A549 (cell line): Measurements from ENCODE around the gene TWIST2.

Experiments
- CBX2 ChIP-seq: fragments of 200-600 bp; sonication (generic); IDR thresholded peaks from 2 replicates; pipeline ENCODE4 v1.6.1; 2016; ENCODE audit warnings: low read depth, mild to moderate bottlenecking, borderline replicate concordance
- CEBPB ChIP-seq, 2 experiments: fragments of >200 bp in 1 of 2; sonication (Bioruptor Twin) in 1 of 2; formaldehyde crosslinking in 1 of 2; IDR thresholded peaks; 2 replicates each; pipeline ENCODE4 v1.6.1; 2012 to 2016
- EP300 ChIP-seq, 2 experiments: fragments of >200 bp; sonication (Bioruptor Twin); formaldehyde crosslinking; IDR thresholded peaks; 2 replicates in 1 of 2; 3 replicates in 1 of 2; pipeline ENCODE4 v1.6.1; 2016 to 2017
- HOXA7 ChIP-seq: fragments of 250-450 bp; sonication (Bioruptor Pico); IDR thresholded peaks from 2 replicates; pipeline ENCODE4 v1.5.0; 2020; ENCODE audit warnings: mild to moderate bottlenecking, moderate library complexity
- JUN ChIP-seq, 2 experiments: fragments of >200 bp; sonication (Bioruptor Twin); formaldehyde crosslinking; IDR thresholded peaks; 2 replicates in 1 of 2; 3 replicates in 1 of 2; pipeline ENCODE4 v1.6.1; 2016 to 2017
- NFE2L2 ChIP-seq: fragments of 150-350 bp; conservative IDR thresholded peaks from 2 replicates; pipeline ENCODE4 v1.6.1; 2014; ENCODE audit warnings: low read length
- POLR2A ChIP-seq: IDR thresholded peaks from 2 replicates; pipeline ENCODE4 v1.6.1; 2012; ENCODE audit warnings: mild to moderate bottlenecking, low read length
- RARB ChIP-seq: fragments of 250-450 bp; sonication (Bioruptor Pico); IDR thresholded peaks from 2 replicates; pipeline ENCODE4 v1.8.0; 2021; ENCODE audit warnings: mild to moderate bottlenecking, moderate library complexity
- TF ChIP-seq, protein P1 (sequence below): fragments of >200 bp; sonication (Bioruptor Twin); formaldehyde crosslinking; IDR thresholded peaks from 3 replicates; pipeline ENCODE4 v1.5.1; 2016
- TF ChIP-seq, protein P2 (sequence below): fragments of 200-600 bp; sonication (generic); IDR thresholded peaks from 2 replicates; pipeline ENCODE4 v1.6.1; 2016; ENCODE audit warnings: antibody characterized with exemption, mild to moderate bottlenecking, moderate library complexity

DNA sequence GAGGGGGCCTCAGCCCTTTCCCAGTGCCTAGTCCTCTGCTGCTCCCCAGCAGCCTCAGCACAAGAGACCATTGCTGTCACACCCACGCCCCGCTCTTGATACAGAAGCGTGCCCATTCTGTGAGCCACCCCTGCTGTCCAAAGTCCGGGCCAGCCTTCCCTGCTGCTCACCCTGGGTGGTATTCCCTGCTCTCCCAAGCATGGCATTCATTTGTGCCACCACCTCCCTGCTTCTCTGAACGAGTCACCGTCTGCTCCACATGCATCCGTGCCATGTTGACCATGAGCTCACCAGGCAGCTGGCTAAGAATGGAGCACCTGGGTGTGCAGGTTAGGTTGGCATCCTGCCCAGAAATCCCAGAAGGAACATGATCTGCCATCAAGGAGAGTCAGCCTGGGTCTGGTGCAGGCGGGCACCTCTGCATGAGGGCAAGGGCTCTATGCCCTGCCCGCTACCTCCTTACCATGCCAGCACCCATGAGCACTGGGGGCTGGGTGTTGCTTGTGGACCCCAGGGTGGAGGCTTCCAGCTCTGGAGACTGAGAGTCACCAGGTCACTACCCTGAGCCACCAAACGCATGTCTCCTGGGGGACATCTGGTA, 63.0 kb downstream of the TWIST2 start:
- TF ChIP-seq, protein P1, sequence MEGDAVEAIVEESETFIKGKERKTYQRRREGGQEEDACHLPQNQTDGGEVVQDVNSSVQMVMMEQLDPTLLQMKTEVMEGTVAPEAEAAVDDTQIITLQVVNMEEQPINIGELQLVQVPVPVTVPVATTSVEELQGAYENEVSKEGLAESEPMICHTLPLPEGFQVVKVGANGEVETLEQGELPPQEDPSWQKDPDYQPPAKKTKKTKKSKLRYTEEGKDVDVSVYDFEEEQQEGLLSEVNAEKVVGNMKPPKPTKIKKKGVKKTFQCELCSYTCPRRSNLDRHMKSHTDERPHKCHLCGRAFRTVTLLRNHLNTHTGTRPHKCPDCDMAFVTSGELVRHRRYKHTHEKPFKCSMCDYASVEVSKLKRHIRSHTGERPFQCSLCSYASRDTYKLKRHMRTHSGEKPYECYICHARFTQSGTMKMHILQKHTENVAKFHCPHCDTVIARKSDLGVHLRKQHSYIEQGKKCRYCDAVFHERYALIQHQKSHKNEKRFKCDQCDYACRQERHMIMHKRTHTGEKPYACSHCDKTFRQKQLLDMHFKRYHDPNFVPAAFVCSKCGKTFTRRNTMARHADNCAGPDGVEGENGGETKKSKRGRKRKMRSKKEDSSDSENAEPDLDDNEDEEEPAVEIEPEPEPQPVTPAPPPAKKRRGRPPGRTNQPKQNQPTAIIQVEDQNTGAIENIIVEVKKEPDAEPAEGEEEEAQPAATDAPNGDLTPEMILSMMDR, result no peak
- no peak for TF ChIP-seq NFE2L2
- TF ChIP-seq, protein P2, sequence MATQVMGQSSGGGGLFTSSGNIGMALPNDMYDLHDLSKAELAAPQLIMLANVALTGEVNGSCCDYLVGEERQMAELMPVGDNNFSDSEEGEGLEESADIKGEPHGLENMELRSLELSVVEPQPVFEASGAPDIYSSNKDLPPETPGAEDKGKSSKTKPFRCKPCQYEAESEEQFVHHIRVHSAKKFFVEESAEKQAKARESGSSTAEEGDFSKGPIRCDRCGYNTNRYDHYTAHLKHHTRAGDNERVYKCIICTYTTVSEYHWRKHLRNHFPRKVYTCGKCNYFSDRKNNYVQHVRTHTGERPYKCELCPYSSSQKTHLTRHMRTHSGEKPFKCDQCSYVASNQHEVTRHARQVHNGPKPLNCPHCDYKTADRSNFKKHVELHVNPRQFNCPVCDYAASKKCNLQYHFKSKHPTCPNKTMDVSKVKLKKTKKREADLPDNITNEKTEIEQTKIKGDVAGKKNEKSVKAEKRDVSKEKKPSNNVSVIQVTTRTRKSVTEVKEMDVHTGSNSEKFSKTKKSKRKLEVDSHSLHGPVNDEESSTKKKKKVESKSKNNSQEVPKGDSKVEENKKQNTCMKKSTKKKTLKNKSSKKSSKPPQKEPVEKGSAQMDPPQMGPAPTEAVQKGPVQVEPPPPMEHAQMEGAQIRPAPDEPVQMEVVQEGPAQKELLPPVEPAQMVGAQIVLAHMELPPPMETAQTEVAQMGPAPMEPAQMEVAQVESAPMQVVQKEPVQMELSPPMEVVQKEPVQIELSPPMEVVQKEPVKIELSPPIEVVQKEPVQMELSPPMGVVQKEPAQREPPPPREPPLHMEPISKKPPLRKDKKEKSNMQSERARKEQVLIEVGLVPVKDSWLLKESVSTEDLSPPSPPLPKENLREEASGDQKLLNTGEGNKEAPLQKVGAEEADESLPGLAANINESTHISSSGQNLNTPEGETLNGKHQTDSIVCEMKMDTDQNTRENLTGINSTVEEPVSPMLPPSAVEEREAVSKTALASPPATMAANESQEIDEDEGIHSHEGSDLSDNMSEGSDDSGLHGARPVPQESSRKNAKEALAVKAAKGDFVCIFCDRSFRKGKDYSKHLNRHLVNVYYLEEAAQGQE, result no peak
- no peak for TF ChIP-seq HOXA7 (CRISPR knock-in tag)
- TF ChIP-seq POLR2A, result no peak
- no peak for TF ChIP-seq RARB (CRISPR knock-in tag)
- TF ChIP-seq JUN (IDR thresholded peaks at IDR 0.05), result no peak
- no peak for TF ChIP-seq CEBPB (IDR thresholded peaks at IDR 0.05)
- TF ChIP-seq CBX2, result no peak
- TF ChIP-seq EP300 (IDR thresholded peaks at IDR 0.05), result no peak
